ENCODE data around the gene CACNA2D3. TPM values are rescaled to one million over a fixed set of nuclear protein-coding genes. Genes with fewer than 3 reads are reported as not detected.

CACNA2D3 gene
- total RNA-seq, 1 donor from 2014 or later: not detected

DNA sequence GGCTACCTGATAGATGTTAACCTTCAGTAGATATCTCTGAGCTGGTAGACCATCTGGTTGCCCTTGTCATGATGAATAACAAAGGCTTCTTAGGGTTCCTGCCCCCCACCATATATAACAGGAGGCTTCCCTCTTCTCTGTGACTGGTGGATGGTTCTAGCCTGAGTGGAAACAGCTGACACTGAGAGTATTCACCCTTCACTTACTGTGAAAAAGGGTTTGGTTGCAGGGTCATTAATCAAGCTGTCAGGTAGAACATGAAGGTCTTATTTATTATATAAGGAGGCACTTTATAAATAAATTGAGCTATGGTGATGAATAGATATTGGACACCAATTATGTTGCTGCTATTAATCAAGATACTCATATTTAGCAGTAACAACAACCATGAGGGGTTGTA is 58.6 kb downstream of the CACNA2D3 start:
- H3K36me3 Mint-ChIP-seq: no peaks in the 10 kb centered on the region
- no peaks in the 10 kb centered on the region for H3K36me3 ChIP-seq
- DNase-seq (ENCODE audit: low spot score): no peak
- no peak overlapping the region for H3K4me3 ChIP-seq
- no peaks in the 10 kb centered on the region for H3K9me3 Mint-ChIP-seq
- no peak overlapping the region for H3K27ac Mint-ChIP-seq
- no peak overlapping the region for H3K9ac ChIP-seq
- no peaks in the 10 kb centered on the region for H3F3A ChIP-seq (ENCODE audit: low read depth)
- TF ChIP-seq EZH2 (IDR thresholded peaks at IDR 0.05): no peak
- TF ChIP-seq EZH2phosphoT487 (IDR thresholded peaks at IDR 0.05): no peak
- TF ChIP-seq, protein P1, sequence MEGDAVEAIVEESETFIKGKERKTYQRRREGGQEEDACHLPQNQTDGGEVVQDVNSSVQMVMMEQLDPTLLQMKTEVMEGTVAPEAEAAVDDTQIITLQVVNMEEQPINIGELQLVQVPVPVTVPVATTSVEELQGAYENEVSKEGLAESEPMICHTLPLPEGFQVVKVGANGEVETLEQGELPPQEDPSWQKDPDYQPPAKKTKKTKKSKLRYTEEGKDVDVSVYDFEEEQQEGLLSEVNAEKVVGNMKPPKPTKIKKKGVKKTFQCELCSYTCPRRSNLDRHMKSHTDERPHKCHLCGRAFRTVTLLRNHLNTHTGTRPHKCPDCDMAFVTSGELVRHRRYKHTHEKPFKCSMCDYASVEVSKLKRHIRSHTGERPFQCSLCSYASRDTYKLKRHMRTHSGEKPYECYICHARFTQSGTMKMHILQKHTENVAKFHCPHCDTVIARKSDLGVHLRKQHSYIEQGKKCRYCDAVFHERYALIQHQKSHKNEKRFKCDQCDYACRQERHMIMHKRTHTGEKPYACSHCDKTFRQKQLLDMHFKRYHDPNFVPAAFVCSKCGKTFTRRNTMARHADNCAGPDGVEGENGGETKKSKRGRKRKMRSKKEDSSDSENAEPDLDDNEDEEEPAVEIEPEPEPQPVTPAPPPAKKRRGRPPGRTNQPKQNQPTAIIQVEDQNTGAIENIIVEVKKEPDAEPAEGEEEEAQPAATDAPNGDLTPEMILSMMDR (IDR thresholded peaks at IDR 0.05): no peak
- H3K4me2 ChIP-seq: no peak overlapping the region
- no peaks in the 10 kb centered on the region for H3K9me3 ChIP-seq (ENCODE audit: low read depth)
- no peaks in the 10 kb centered on the region for H3K4me1 Mint-ChIP-seq
- no peaks in the 10 kb centered on the region for H3K4me1 ChIP-seq
- H2AFZ ChIP-seq (replicated peaks): no peak overlapping the region
- peaks cover 6% of the 10 kb centered on the region for H3K27me3 Mint-ChIP-seq (ENCODE audit: insufficient read depth, low read depth)
- no peaks in the 10 kb centered on the region for H3K27me3 ChIP-seq
- H4K20me1 ChIP-seq (ENCODE audit: low read depth): no peaks in the 10 kb centered on the region
- no peaks in the 10 kb centered on the region for H3K79me2 ChIP-seq (ENCODE audit: low read depth)
- H3K4me3 Mint-ChIP-seq: no peak overlapping the region
- no peak overlapping the region for H3K27ac ChIP-seq

DNA sequence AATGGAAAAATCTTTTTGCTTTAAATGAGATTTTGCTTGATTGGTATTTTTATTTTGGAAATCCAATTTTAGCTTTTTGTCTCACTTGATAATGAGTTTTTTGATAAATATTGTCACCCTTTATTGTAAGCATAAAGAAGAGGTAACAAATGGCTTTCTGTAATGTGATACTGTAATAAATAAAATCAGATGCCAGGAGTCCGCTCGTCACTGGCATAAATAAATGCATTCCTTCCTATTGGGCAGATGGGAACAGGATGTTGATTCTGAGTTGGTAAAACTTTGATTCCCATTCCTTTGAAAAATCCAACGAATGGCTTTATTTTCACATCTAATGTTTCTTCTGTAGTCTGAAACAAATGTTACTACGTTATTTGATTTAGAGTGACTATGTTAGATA is 59.9 kb downstream of the CACNA2D3 start:
- Mint-ChIP-seq H3K27me3 (ENCODE audit: insufficient read depth, low read depth) (peaks cover 6% of the 10 kb centered on the region), H3K27ac (no peak overlapping the region), H3K4me1 (no peaks in the 10 kb centered on the region), H3K36me3 (no peaks in the 10 kb centered on the region), H3K9me3 (no peaks in the 10 kb centered on the region), H3K4me3 (no peak overlapping the region)
- no peak overlapping the region for H3K9ac ChIP-seq
- no peak for TF ChIP-seq EZH2 (IDR thresholded peaks at IDR 0.05)
- no peak overlapping the region for H3K4me3 ChIP-seq
- H3K79me2 ChIP-seq (ENCODE audit: low read depth): no peaks in the 10 kb centered on the region
- no peak overlapping the region for H2AFZ ChIP-seq (replicated peaks)
- no peak overlapping the region for H3K27ac ChIP-seq
- no peak overlapping the region for H3K4me2 ChIP-seq
- H3K27me3 ChIP-seq: no peaks in the 10 kb centered on the region
- H3K4me1 ChIP-seq: no peaks in the 10 kb centered on the region
- H3K36me3 ChIP-seq: no peaks in the 10 kb centered on the region
- DNase-seq (ENCODE audit: low spot score): no peak
- H4K20me1 ChIP-seq (ENCODE audit: low read depth): peaks cover 2% of the 10 kb centered on the region
- H3F3A ChIP-seq (ENCODE audit: low read depth): no peaks in the 10 kb centered on the region
- no peaks in the 10 kb centered on the region for H3K9me3 ChIP-seq (ENCODE audit: low read depth)

DNA sequence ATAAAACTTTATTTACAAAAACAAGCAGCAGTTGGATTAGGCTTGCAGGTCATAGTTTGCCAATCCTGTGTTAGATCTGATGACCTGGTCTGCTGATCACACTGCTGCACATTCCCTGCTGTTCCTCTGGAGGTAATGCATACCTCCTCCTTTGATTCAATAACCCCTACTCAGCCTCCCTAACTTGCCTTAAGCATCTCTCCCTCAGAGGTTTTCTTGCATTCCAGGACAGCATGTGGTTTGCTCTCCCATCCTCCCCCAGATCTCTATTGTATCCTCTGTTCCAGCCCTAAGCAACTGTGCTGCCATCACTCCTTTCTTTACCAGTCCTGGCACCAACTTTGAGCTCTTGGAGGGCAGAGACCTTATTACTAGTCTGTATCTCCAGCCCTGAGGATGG is 63.4 kb downstream of the CACNA2D3 start:
- Histone ChIP-seq H3K27me3 (no peaks in the 10 kb centered on the region), H3K27ac (no peak overlapping the region), H3K9me3 (ENCODE audit: low read depth) (no peaks in the 10 kb centered on the region), H4K20me1 (ENCODE audit: low read depth) (peaks cover 9% of the 10 kb centered on the region), H3K4me1 (no peaks in the 10 kb centered on the region), H3K79me2 (ENCODE audit: low read depth) (no peaks in the 10 kb centered on the region), H3K9ac (no peak overlapping the region), H3K4me3 (no peak overlapping the region), H3F3A (ENCODE audit: low read depth) (no peaks in the 10 kb centered on the region), H3K36me3 (no peaks in the 10 kb centered on the region), H2AFZ (replicated peaks) (no peak overlapping the region), H3K4me2 (no peak overlapping the region)
- peak; percentile 12 for DNase-seq (ENCODE audit: low spot score)
- no peaks in the 10 kb centered on the region for H3K9me3 Mint-ChIP-seq
- TF ChIP-seq, protein P1 (IDR thresholded peaks at IDR 0.05): no peak
- TF ChIP-seq EZH2 (IDR thresholded peaks at IDR 0.05) (no peak), EZH2phosphoT487 (IDR thresholded peaks at IDR 0.05) (no peak)
- no peak overlapping the region for H3K27ac Mint-ChIP-seq
- H3K27me3 Mint-ChIP-seq (ENCODE audit: insufficient read depth, low read depth): peaks cover 13% of the 10 kb centered on the region
- H3K4me3 Mint-ChIP-seq: no peak overlapping the region
- H3K4me1 Mint-ChIP-seq: no peaks in the 10 kb centered on the region
- no peaks in the 10 kb centered on the region for H3K36me3 Mint-ChIP-seq

DNA sequence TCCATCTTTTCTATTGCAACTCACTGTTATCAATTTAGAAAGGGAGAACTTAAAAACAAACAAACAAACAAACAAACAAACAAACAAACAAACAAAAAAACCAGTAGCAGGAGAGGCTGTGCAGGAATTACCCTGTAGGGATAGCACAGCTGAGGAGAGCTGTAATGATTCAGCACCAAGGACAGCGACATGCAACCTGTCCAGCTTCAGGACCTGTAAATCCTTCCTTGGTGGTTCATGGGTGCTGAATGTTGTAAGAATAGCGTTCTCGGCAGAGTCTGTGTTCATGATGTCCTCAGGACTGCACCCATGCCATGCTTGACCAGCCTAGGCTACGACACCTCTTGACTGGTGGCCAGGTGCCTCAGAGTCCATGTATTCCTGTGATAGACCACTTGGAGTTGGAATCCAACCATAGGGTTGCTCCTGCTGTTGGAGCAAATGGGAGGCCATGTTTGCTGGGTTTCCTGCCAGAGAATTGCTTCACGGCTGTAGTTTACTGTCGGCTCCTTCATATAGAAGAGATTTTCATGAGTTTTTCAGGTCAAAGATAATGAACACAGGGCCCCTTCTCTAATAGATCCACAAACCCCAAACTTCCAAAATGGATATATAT is 65.9 kb downstream of the CACNA2D3 start:
- H3K27me3 Mint-ChIP-seq (ENCODE audit: insufficient read depth, low read depth): peaks cover 13% of the 10 kb centered on the region
- H3K36me3 Mint-ChIP-seq: no peaks in the 10 kb centered on the region
- no peaks in the 10 kb centered on the region for H3F3A ChIP-seq (ENCODE audit: low read depth)
- no peak overlapping the region for H3K4me2 ChIP-seq
- peak overlapping the region; percentile 36 for H3K4me3 Mint-ChIP-seq
- no peak overlapping the region for H3K27ac Mint-ChIP-seq
- no peaks in the 10 kb centered on the region for H3K4me1 ChIP-seq
- H3K27me3 ChIP-seq: no peaks in the 10 kb centered on the region
- DNase-seq (ENCODE audit: low spot score): peak; percentile 90
- no peaks in the 10 kb centered on the region for H3K9me3 ChIP-seq (ENCODE audit: low read depth)
- no peaks in the 10 kb centered on the region for H3K4me1 Mint-ChIP-seq
- no peak overlapping the region for H3K27ac ChIP-seq
- H3K9me3 Mint-ChIP-seq: no peaks in the 10 kb centered on the region
- H3K36me3 ChIP-seq: no peaks in the 10 kb centered on the region
- H3K79me2 ChIP-seq (ENCODE audit: low read depth): no peaks in the 10 kb centered on the region
- H3K4me3 ChIP-seq: no peak overlapping the region
- TF ChIP-seq, protein P1 (IDR thresholded peaks at IDR 0.05): no peak
- no peak for TF ChIP-seq EZH2 (IDR thresholded peaks at IDR 0.05)
- TF ChIP-seq EZH2phosphoT487 (IDR thresholded peaks at IDR 0.05): no peak
- no peak overlapping the region for H2AFZ ChIP-seq (replicated peaks)
- H3K9ac ChIP-seq: no peak overlapping the region
- H4K20me1 ChIP-seq (ENCODE audit: low read depth): peaks cover 9% of the 10 kb centered on the region
